Glutamatergic neuron (in vitro differentiated cells): ENCODE data around the gene XAF1. TPM values are rescaled to one million over a fixed set of nuclear protein-coding genes. Genes with fewer than 3 reads are reported as not detected.

Experiments
- DNase-seq: peaks from one replicate; pipeline ENCODE4 v3.0.0; 2022
- H3K27ac Mint-ChIP-seq: one replicate; pipeline ENCODE4 v1.8.0; 2020; ENCODE audit warnings: mild to moderate bottlenecking, mixed read lengths, inconsistent platforms; ENCODE audit not compliant: unreplicated experiment
- H3K27me3 Mint-ChIP-seq: one replicate; pipeline ENCODE4 v1.8.0; 2020; ENCODE audit warnings: mild to moderate bottlenecking, moderate library complexity, mixed read lengths, inconsistent platforms; ENCODE audit not compliant: unreplicated experiment
- H3K36me3 Mint-ChIP-seq: one replicate; pipeline ENCODE4 v1.8.0; 2020; ENCODE audit warnings: mild to moderate bottlenecking, mixed read lengths, inconsistent platforms; ENCODE audit not compliant: unreplicated experiment
- H3K4me1 Mint-ChIP-seq: one replicate; pipeline ENCODE4 v1.8.0; 2020; ENCODE audit warnings: mild to moderate bottlenecking, low read depth, mixed read lengths, inconsistent platforms; ENCODE audit not compliant: unreplicated experiment
- H3K4me3 Mint-ChIP-seq: one replicate; pipeline ENCODE4 v1.8.0; 2020; ENCODE audit warnings: mild to moderate bottlenecking, mixed read lengths, inconsistent platforms; ENCODE audit not compliant: unreplicated experiment
- H3K9me3 Mint-ChIP-seq: one replicate; pipeline ENCODE4 v1.8.0; 2020; ENCODE audit warnings: mild to moderate bottlenecking, moderate library complexity, mixed read lengths, inconsistent platforms; ENCODE audit not compliant: unreplicated experiment
- total RNA-seq: library from RNA; stranded (reverse); fragmentation: NEBNext Ultra II Directional; extraction: Animal tissue kit (Norgen Biotek cat#: 25700); gene quantifications from one replicate; pipeline ENCODE4 v1.2.1, GENCODE V29; 2021; ENCODE audit not compliant: unreplicated experiment
- TF ChIP-seq, protein P1 (sequence below): fragments of 200-600 bp; sonication (generic); IDR thresholded peaks from one replicate; pipeline ENCODE4 v1.5.0; 2021; ENCODE audit not compliant: partially characterized antibody, unreplicated experiment

Gene XAF1
- total RNA-seq, 1 donor from 2014 or later, result not detected

DNA sequence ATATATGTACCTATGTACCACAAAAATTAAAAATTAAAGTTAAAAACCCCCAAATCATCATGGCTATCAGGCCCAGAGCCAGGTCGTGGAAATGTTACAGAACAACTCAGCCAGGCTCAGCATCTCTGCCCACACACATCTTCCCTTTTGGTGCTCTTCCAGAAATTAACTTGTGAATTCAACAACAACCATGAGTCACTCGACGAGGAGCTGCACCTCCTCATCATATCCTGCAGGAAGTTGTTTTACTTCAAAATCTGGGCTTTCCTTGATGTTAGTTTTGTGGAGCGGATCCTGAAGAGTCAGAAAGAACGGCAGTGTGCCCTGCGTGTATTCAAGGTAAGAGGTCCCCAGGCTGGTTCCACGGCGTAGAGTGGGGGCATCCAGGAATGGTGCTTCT lies 30.8 kb downstream of the XAF1 start:
- peaks cover 4% of the 10 kb centered on the region for H3K27me3 Mint-ChIP-seq
- no peaks in the 10 kb centered on the region for H3K9me3 Mint-ChIP-seq
- DNase-seq, result no peak
- no peak overlapping the region for H3K4me3 Mint-ChIP-seq
- TF ChIP-seq, protein P1, sequence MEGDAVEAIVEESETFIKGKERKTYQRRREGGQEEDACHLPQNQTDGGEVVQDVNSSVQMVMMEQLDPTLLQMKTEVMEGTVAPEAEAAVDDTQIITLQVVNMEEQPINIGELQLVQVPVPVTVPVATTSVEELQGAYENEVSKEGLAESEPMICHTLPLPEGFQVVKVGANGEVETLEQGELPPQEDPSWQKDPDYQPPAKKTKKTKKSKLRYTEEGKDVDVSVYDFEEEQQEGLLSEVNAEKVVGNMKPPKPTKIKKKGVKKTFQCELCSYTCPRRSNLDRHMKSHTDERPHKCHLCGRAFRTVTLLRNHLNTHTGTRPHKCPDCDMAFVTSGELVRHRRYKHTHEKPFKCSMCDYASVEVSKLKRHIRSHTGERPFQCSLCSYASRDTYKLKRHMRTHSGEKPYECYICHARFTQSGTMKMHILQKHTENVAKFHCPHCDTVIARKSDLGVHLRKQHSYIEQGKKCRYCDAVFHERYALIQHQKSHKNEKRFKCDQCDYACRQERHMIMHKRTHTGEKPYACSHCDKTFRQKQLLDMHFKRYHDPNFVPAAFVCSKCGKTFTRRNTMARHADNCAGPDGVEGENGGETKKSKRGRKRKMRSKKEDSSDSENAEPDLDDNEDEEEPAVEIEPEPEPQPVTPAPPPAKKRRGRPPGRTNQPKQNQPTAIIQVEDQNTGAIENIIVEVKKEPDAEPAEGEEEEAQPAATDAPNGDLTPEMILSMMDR, result no peak
- H3K27ac Mint-ChIP-seq, result no peak overlapping the region
- peaks cover 4% of the 10 kb centered on the region for H3K36me3 Mint-ChIP-seq
- H3K4me1 Mint-ChIP-seq, result no peaks in the 10 kb centered on the region

DNA sequence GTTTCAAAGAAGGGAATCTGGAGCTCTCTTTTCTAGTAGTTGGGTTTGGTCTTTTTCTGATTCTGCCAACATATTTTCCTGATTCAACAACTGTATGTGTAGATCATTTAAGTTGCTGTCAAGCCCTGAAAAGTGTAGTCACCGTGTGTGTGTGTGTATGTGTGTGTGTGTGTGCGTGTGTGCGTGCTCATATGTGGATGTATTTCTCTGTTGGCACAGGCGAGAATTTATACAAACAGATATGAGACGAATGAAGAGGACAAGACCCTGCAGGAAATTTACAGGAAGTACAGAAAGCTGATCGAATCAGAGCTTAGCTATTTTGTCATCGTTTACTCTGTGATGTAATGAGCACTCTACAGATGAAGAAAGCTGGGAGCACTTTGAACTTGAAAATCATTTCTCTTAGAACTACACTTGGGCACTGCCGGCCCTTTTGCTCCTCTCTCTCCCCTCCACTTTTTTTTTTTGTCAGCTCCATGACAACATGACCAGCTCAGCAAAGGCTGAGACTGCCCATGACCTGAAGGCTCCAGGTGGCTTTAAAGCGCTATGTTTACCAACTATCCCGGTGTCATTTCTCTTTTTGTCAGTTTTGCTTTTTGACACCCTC lies 31.3 kb downstream of the XAF1 start:
- H3K27me3 Mint-ChIP-seq, result peaks cover 4% of the 10 kb centered on the region
- no peak for DNase-seq
- no peak overlapping the region for H3K27ac Mint-ChIP-seq

GRCh38 chr17:6789146-6789545 lies 33.3 kb downstream of the XAF1 start:
- DNase-seq, result no peak
- TF ChIP-seq, protein P1, result no peak
- Mint-ChIP-seq H3K27me3 (peaks cover 4% of the 10 kb centered on the region), H3K9me3 (no peaks in the 10 kb centered on the region), H3K27ac (no peak overlapping the region), H3K4me3 (no peak overlapping the region), H3K4me1 (no peaks in the 10 kb centered on the region), H3K36me3 (peaks cover 4% of the 10 kb centered on the region)

More for the DNA sequence above, 31.3 kb downstream of the XAF1 start:
- no peak overlapping the region for H3K4me3 Mint-ChIP-seq
- H3K4me1 Mint-ChIP-seq, result no peaks in the 10 kb centered on the region
- H3K36me3 Mint-ChIP-seq, result peaks cover 4% of the 10 kb centered on the region
- no peaks in the 10 kb centered on the region for H3K9me3 Mint-ChIP-seq
- TF ChIP-seq, protein P1, result no peak

DNA sequence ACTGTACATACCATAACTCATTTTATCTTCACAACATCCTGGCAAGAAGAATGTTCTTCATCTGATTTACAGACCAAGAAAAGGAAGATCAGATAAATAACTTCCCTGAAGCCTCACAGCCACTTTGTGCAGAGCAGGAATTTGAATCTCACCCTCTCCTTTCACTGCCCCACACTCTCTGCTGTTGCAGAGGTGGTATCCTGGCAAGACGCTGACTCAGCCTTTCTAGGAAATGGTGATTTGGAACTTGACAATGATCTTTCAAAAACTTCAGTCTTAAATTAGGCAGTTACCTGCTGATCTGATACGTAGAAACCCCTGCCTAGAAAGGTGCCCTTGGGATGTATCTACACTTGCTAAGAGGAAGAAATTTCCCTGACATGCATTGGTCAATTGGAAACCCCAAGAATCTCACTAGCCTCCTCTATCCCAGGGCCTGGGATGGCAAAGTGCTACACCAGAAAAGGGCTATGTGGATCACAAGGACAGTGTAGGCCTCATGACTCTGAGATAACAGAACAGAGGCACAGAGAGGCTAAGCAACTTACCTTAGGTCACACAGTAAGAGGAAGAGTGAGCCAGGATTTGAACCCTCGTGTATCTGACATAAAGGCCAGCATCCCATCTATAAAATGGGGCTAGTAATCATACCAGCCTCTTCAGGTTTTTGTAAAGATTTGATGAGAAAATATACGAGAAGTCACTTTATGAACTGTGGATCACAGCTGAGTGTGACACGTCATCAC lies 38.1 kb downstream of the XAF1 start:
- TF ChIP-seq, protein P1, result no peak
- DNase-seq, result no peak
- Mint-ChIP-seq H3K36me3 (no peaks in the 10 kb centered on the region), H3K27me3 (no peaks in the 10 kb centered on the region), H3K4me3 (no peak overlapping the region), H3K4me1 (no peaks in the 10 kb centered on the region), H3K27ac (no peak overlapping the region), H3K9me3 (no peaks in the 10 kb centered on the region)
